Neural cell (in vitro differentiated cells): ENCODE results near the gene DDX54. TPM values are rescaled to one million over a fixed set of nuclear protein-coding genes. Genes with fewer than 3 reads are reported as not detected.
A peak's percentile ranks its signal among the peaks of the same experiment; 100 is the strongest.

ENCODE experiments used
- H2AFZ ChIP-seq: fragments of 200-600, 300-800 bp; sonication (generic), shearing (Covaris generic); 2 replicates; pipeline ENCODE4 v1.6.0; 2014; ENCODE audit warnings: low read depth, mild to moderate bottlenecking, antibody characterized with exemption, low read length, moderate library complexity
- H3F3A ChIP-seq: fragments of 200-600 bp; shearing (Covaris generic); 2 replicates; pipeline ENCODE4 v1.6.1; 2016; ENCODE audit warnings: mild to moderate bottlenecking, moderate library complexity, mixed read lengths, antibody characterized with exemption, low read length; ENCODE audit not compliant: insufficient read depth, poor library complexity, severe bottlenecking
- H3K27ac ChIP-seq: fragments of 200-600, 300-800 bp; sonication (generic), shearing (Covaris generic); 2 replicates; pipeline ENCODE4 v1.5.1; 2014; ENCODE audit warnings: mild to moderate bottlenecking, low read length, moderate library complexity
- H3K27me3 ChIP-seq: fragments of 300-800, 200-600 bp; sonication (generic), shearing (Covaris generic); 2 replicates; pipeline ENCODE4 v1.6.0; 2014; ENCODE audit warnings: mild to moderate bottlenecking, low read depth, low read length, moderate library complexity; ENCODE audit not compliant: insufficient read depth
- H3K36me3 ChIP-seq: fragments of 300-800, 200-600 bp; sonication (generic), shearing (Covaris generic); 2 replicates; pipeline ENCODE4 v1.5.1; 2014; ENCODE audit warnings: mild to moderate bottlenecking, antibody characterized with exemption, low read length, moderate library complexity; ENCODE audit not compliant: insufficient read depth
- H3K4me2 ChIP-seq: fragments of 300-800, 200-600 bp; sonication (generic), shearing (Covaris generic); 2 replicates; pipeline ENCODE4 v1.6.0; 2014; ENCODE audit warnings: mild to moderate bottlenecking, low read length
- H3K4me3 ChIP-seq: fragments of 300-800, 200-600 bp; sonication (generic), shearing (Covaris generic); 2 replicates; pipeline ENCODE4 v1.5.1; 2014; ENCODE audit warnings: mild to moderate bottlenecking, low read length, moderate library complexity
- H3K79me2 ChIP-seq: fragments of 200-600 bp; shearing (Covaris generic); replicated peaks from 2 replicates; pipeline ENCODE4 v1.6.0; 2014; ENCODE audit warnings: mild to moderate bottlenecking, low read length, moderate library complexity; ENCODE audit not compliant: insufficient read depth
- H3K9ac ChIP-seq: fragments of 300-800, 200-600 bp; sonication (generic), shearing (Covaris generic); 2 replicates; pipeline ENCODE4 v1.6.1; 2016; ENCODE audit warnings: mild to moderate bottlenecking, low read length, mixed read lengths
- H3K9me2 ChIP-seq: fragments of 200-600 bp; shearing (Covaris generic); 2 replicates; pipeline ENCODE4 v1.6.1; 2016; ENCODE audit warnings: mild to moderate bottlenecking, low read length, mixed read lengths; ENCODE audit not compliant: insufficient read depth
- H3K9me3 ChIP-seq: fragments of 200-600, 300-800 bp; sonication (generic), shearing (Covaris generic); 2 replicates; pipeline ENCODE4 v1.6.1; 2016; ENCODE audit warnings: mild to moderate bottlenecking, mixed run types, low read length, moderate library complexity, mixed read lengths
- H4K20me1 ChIP-seq: fragments of 200-600 bp; shearing (Covaris generic); 2 replicates; pipeline ENCODE4 v1.6.1; 2016; ENCODE audit warnings: mild to moderate bottlenecking, mixed run types; ENCODE audit not compliant: insufficient read depth
- CTCF ChIP-seq: fragments of 450-650 bp; IDR thresholded peaks from 2 replicates; pipeline ENCODE4 v1.5.1; 2014; ENCODE audit warnings: antibody characterized with exemption, mild to moderate bottlenecking, moderate library complexity; ENCODE audit not compliant: poor library complexity, severe bottlenecking
- EP300 ChIP-seq: fragments of 450-650 bp; conservative IDR thresholded peaks from 2 replicates; pipeline ENCODE4 v1.6.1; 2014; ENCODE audit warnings: antibody characterized with exemption, mild to moderate bottlenecking, moderate library complexity; ENCODE audit not compliant: poor library complexity, severe bottlenecking
- EZH2 ChIP-seq: fragments of 200-600, 300-800 bp; shearing (Covaris generic), sonication (generic); IDR thresholded peaks from 2 replicates; pipeline ENCODE4 v1.6.1; 2014; ENCODE audit warnings: antibody characterized with exemption, low read length, borderline replicate concordance, mild to moderate bottlenecking; ENCODE audit not compliant: insufficient read depth, poor library complexity, severe bottlenecking
- MXI1 ChIP-seq: fragments of 450-650 bp; conservative IDR thresholded peaks from 2 replicates; pipeline ENCODE4 v1.6.1; 2014; ENCODE audit warnings: antibody characterized with exemption, mild to moderate bottlenecking; ENCODE audit not compliant: poor library complexity, severe bottlenecking
- POLR2AphosphoS5 ChIP-seq: IDR thresholded peaks from 2 replicates; pipeline ENCODE4 v1.6.1; 2012
- RAD21 ChIP-seq: fragments of 450-650 bp; conservative IDR thresholded peaks from 2 replicates; pipeline ENCODE4 v1.6.1; 2014; ENCODE audit warnings: antibody characterized with exemption, mild to moderate bottlenecking, moderate library complexity
- SMC3 ChIP-seq: fragments of 450-650 bp; conservative IDR thresholded peaks from 2 replicates; pipeline ENCODE4 v1.6.1; 2014; ENCODE audit warnings: antibody characterized with exemption, mild to moderate bottlenecking, moderate library complexity; ENCODE audit not compliant: poor library complexity
- TAF1 ChIP-seq: IDR thresholded peaks from 2 replicates; pipeline ENCODE4 v1.6.1; 2012; ENCODE audit warnings: low read depth
- polyA plus RNA-seq: library from polyadenylated mRNA; depleted of rRNA; stranded (reverse); fragments of >200 nt; gene quantifications from 2 replicates; pipeline ENCODE4 v1.2.3, GENCODE V29; 2014
- TF ChIP-seq, protein P1 (sequence below): IDR thresholded peaks from 2 replicates; pipeline ENCODE4 v1.6.1; 2012; ENCODE audit warnings: borderline replicate concordance

Gene DDX54
- polyA plus RNA-seq, 1 donor from 2014 or later = 63.3 TPM

- H3K9ac ChIP-seq = peak overlapping the region; percentile 83
- peaks cover 13% of the 10 kb centered on the region for H3K79me2 ChIP-seq
- no peaks in the 10 kb centered on the region for H3K27me3 ChIP-seq
- no peaks in the 10 kb centered on the region for H3F3A ChIP-seq
- H3K27ac ChIP-seq = no peak overlapping the region
- no peaks in the 10 kb centered on the region for H3K9me3 ChIP-seq
- H2AFZ ChIP-seq = no peak overlapping the region
- no peaks in the 10 kb centered on the region for H3K9me2 ChIP-seq
- no peaks in the 10 kb centered on the region for H3K36me3 ChIP-seq
- H3K4me3 ChIP-seq = peak overlapping the region; percentile 90
- H3K4me2 ChIP-seq = peak overlapping the region; percentile 91
- H4K20me1 ChIP-seq = no peaks in the 10 kb centered on the region
- TF ChIP-seq RAD21 (no peak), SMC3 (no peak), EZH2 (no peak), MXI1 (no peak), CTCF (no peak), POLR2AphosphoS5 (no peak), EP300 (no peak), TAF1 (no peak)
- TF ChIP-seq, protein P1, sequence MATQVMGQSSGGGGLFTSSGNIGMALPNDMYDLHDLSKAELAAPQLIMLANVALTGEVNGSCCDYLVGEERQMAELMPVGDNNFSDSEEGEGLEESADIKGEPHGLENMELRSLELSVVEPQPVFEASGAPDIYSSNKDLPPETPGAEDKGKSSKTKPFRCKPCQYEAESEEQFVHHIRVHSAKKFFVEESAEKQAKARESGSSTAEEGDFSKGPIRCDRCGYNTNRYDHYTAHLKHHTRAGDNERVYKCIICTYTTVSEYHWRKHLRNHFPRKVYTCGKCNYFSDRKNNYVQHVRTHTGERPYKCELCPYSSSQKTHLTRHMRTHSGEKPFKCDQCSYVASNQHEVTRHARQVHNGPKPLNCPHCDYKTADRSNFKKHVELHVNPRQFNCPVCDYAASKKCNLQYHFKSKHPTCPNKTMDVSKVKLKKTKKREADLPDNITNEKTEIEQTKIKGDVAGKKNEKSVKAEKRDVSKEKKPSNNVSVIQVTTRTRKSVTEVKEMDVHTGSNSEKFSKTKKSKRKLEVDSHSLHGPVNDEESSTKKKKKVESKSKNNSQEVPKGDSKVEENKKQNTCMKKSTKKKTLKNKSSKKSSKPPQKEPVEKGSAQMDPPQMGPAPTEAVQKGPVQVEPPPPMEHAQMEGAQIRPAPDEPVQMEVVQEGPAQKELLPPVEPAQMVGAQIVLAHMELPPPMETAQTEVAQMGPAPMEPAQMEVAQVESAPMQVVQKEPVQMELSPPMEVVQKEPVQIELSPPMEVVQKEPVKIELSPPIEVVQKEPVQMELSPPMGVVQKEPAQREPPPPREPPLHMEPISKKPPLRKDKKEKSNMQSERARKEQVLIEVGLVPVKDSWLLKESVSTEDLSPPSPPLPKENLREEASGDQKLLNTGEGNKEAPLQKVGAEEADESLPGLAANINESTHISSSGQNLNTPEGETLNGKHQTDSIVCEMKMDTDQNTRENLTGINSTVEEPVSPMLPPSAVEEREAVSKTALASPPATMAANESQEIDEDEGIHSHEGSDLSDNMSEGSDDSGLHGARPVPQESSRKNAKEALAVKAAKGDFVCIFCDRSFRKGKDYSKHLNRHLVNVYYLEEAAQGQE = no peak
Measured at GRCh38 chr12:113186666-113187325, 1.5 kb upstream of the DDX54 start.

GRCh38 chr12:113186033-113186365, 721 bp upstream of the DDX54 start:
- H3K4me3 ChIP-seq = peak overlapping the region; percentile 90
- H3K27me3 ChIP-seq = no peaks in the 10 kb centered on the region
- peaks cover 13% of the 10 kb centered on the region for H3K79me2 ChIP-seq
- peak overlapping the region; percentile 91 for H3K4me2 ChIP-seq
- H3K9me3 ChIP-seq = no peaks in the 10 kb centered on the region
- no peaks in the 10 kb centered on the region for H4K20me1 ChIP-seq
- peak overlapping the region; percentile 77 for H3K27ac ChIP-seq
- no peak for TF ChIP-seq MXI1
- H3F3A ChIP-seq = no peaks in the 10 kb centered on the region
- H3K9ac ChIP-seq = peak overlapping the region; percentile 83
- no peaks in the 10 kb centered on the region for H3K9me2 ChIP-seq
- H3K36me3 ChIP-seq = no peaks in the 10 kb centered on the region
- H2AFZ ChIP-seq = peak overlapping the region; percentile 80

GRCh38 chr12:113184900-113185179, 438 bp downstream of the DDX54 start:
- Histone ChIP-seq H2AFZ (peak overlapping the region; percentile 80), H3K4me3 (peak overlapping the region; percentile 90), H3K4me2 (no peak overlapping the region), H3K36me3 (no peaks in the 10 kb centered on the region), H3K9me2 (no peaks in the 10 kb centered on the region), H3K27ac (peak overlapping the region; percentile 77), H4K20me1 (no peaks in the 10 kb centered on the region), H3F3A (no peaks in the 10 kb centered on the region), H3K9ac (peak overlapping the region; percentile 83), H3K27me3 (no peaks in the 10 kb centered on the region), H3K9me3 (no peaks in the 10 kb centered on the region), H3K79me2 (peaks cover 13% of the 10 kb centered on the region)
- TF ChIP-seq SMC3 (no peak), TAF1 (no peak), RAD21 (no peak), EP300 (no peak), MXI1 (no peak), POLR2AphosphoS5 (no peak), EZH2 (no peak), CTCF (no peak)
- TF ChIP-seq, protein P1 = no peak
